Stimulated activated CD4-positive, alpha-beta T cell treated with anti-CD3 and anti-CD28 coated beads, TNF-alpha, amount 100 ng/mL, for 48 hours (primary cell): Measurements from ENCODE around the gene PNMT.
A peak's percentile ranks its signal among the peaks of the same experiment; 100 is the strongest.

ENCODE experiments used
- DNase-seq, 3 donors: peaks; one replicate each; pipeline ENCODE4 v3.0.0-alpha.2; 2020; ENCODE audit warnings: low read depth in 3 of 3

Gene PNMT

GRCh38 chr17:39667945-39668924, at the start of gene PNMT:
Gene PNMT (plus strand): TSS chr17:39668453. CDS start chr17:39668476, 23 bp downstream.
- peak; percentile 42 to 60 (median 53) for DNase-seq

- DNase-seq, result no peak
Measured at GRCh38 chr17:39618956-39619785, 49.1 kb upstream of the PNMT start.

- no peak for DNase-seq
Measured at GRCh38 chr17:39619786-39620101, 48.5 kb upstream of the PNMT start.

GRCh38 chr17:39621523-39622379, 46.5 kb upstream of the PNMT start:
- DNase-seq, result peak; percentile 71 to 85 (median 74)

- peak in 2 of 3 donors; percentile 30 to 40 for DNase-seq
Measured at GRCh38 chr17:39622380-39623006, 45.8 kb upstream of the PNMT start.

- peak; percentile 74 to 83 (median 78) for DNase-seq
Measured at GRCh38 chr17:39623356-39623950, 44.8 kb upstream of the PNMT start.

- no peak for DNase-seq
Measured at GRCh38 chr17:39624313-39624712, 43.9 kb upstream of the PNMT start.

- no peak for DNase-seq
Measured at GRCh38 chr17:39625198-39625785, 43.0 kb upstream of the PNMT start.

- no peak for DNase-seq
Measured at GRCh38 chr17:39626171-39627046, 41.8 kb upstream of the PNMT start, which contains the start of gene PPP1R1B. Gene PPP1R1B (plus strand): TSS chr17:39626952. CDS start chr17:39627393, 441 bp downstream.

GRCh38 chr17:39627047-39627711, 41.1 kb upstream of the PNMT start:
- DNase-seq, result no peak

GRCh38 chr17:39627712-39628516, 40.3 kb upstream of the PNMT start:
- no peak for DNase-seq

GRCh38 chr17:39628655-39629493, 39.4 kb upstream of the PNMT start:
- DNase-seq, result no peak

GRCh38 chr17:39629494-39629880, 38.8 kb upstream of the PNMT start:
- no peak for DNase-seq

GRCh38 chr17:39629898-39630297, 38.4 kb upstream of the PNMT start:
- DNase-seq, result no peak

GRCh38 chr17:39631403-39631802, 36.9 kb upstream of the PNMT start:
- no peak for DNase-seq

GRCh38 chr17:39632153-39632941, 35.9 kb upstream of the PNMT start:
- DNase-seq, result no peak
